Stimulated activated CD4-positive, alpha-beta T cell treated with anti-CD3 and anti-CD28 coated beads, TNF-alpha, amount 100 ng/mL, for 48 hours (primary cell): ENCODE data around the gene KCNIP3.
"Not testable (repeated sequence)": the region's sequence is repeated elsewhere in the genome, so short reads cannot be mapped to it uniquely, and the experiment has no call there.

ENCODE experiments used
- DNase-seq, 3 donors: peaks; one replicate each; pipeline ENCODE4 v3.0.0-alpha.2; 2020; ENCODE audit warnings: low read depth in 3 of 3

The KCNIP3 gene

DNA sequence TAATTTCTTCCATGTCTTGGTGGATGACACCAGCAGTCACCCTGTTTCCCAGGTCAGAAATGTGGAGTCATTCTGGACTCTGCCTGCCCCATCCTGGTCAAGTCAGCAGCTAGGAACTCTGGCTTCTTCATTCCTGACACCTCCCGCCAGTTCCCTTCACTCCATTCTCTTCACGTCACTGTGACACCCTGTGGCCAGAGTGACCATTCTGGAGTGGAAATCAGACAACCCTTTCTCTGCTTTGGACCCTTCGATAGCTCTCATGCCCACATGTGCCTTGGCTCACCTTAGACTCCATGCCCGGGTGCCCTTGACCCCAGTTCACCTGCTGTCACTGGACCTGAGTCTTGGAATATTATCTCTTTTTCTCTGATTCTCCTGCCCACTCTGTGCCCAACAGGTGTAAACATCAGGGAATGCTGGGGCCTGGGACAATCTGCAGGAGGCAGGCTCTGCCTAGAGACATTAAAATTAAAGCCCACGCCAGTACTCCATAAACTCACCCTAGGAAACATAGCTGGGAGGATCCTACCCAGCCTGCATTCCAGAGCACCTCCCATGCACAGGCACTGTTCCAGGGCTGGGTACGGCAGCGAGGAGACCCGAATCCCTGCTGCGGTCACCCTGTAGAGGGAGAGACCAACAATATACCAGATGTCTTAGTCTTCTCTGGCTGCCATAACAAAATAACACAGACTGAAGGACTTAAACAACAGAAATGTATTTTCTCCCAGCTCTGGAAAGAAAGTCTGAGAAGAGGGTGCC lies 64.3 kb downstream of the KCNIP3 start:
- no peak for DNase-seq

DNA sequence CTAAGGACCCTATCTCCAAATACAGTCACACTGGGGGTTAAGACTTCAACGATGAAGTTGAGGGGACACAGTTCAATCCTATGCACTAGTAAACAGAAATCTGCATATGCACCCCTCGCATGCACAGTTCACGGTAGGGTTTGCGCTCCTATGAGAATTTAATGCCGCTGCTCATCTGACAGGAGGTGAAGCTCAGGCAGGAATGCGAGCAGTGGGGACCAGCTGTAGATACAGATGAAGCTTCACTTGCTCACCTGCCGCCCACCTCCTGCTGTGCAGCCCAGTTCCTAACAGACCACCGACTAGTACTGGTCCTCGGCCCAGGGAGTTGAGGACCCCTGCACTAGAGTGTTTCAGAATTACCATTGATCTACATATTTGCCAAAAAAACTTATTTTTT lies 65.3 kb downstream of the KCNIP3 start:
- DNase-seq, result no peak

DNA sequence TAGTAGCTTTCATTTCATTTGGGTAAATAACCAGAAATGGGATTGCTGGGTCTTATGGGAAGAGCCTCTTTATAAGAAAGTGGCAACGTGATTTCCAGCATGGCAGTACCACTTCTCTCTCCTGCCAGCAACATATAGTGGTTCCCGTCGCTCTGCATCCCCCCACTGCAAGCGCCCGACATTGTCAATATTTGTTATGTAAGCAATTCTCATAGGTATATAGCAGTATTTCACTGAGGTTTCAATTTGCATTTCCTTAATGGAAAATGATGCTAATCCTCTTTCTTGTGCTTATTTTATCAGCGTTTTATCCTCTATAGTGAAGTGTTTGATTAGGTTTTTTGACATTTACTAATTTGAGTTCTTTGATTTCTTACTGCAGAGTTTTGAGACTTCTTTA lies 69.4 kb downstream of the KCNIP3 start:
- no peak for DNase-seq

DNA sequence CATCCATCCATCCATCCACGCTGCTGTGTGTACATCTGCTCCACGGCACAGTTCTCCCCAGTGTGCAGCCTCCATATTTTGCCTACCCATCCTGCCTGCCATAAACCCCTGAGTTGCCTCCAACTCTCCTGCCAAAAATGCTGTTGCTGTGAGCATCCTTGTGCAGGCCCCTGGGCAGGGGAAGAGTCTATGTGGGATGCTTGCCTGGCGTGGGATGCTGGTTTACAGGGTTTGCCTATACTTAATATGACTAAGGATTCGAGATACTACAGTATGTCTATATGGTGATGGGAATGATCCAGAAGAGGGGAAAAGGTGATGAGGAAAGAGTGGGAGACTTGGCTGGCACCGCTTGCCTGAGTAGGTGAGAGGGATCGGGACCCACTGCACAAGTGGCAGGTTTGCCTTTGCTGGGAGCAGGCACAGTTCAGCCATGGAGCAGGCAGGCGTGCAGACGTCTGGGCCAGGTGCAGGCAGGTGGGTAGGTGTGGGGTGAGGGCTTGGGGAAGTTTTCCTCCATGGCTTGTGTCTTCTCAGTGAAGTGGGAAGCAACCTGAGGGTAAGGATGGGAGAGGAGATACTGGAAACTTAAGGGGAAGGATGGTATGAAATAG lies 75.2 kb downstream of the KCNIP3 start:
- no peak for DNase-seq

DNA sequence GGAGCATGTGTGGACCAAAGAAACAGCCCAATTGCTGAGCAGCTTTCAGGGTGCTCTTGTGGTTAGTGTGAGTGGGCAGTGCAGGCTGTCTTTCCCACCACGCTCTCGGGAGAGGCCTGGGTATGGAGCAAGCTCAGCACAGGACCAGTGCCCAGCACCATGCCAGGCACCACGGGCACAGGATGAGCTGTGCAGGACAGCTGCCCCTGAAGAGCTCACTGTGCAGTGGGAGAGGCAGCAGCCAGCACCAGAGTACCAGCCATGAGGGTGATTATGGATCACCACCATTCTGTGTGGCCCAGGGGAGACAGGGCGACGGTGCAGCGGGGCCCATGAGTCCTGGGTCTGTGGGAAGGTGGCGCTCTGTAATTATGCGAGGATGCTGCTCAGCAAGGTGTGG lies 75.7 kb downstream of the KCNIP3 start:
- DNase-seq, result no peak

DNA sequence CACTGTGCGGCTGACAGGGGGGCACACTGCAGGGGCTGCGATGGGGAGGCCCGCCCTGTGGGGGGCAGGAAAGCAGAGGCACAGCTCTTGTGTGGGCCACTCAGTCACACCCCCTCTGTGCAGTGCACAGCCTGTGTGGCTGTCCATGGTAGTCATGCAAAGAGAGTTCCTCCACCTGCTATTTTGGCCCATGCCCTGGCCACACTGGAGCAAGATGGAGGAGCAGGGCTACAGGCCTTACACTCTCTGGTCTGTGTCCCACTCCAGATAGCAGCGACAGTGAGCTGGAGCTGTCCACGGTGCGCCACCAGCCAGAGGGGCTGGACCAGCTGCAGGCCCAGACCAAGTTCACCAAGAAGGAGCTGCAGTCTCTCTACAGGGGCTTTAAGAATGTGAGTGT lies 76.9 kb downstream of the KCNIP3 start:
- no peak for DNase-seq

DNA sequence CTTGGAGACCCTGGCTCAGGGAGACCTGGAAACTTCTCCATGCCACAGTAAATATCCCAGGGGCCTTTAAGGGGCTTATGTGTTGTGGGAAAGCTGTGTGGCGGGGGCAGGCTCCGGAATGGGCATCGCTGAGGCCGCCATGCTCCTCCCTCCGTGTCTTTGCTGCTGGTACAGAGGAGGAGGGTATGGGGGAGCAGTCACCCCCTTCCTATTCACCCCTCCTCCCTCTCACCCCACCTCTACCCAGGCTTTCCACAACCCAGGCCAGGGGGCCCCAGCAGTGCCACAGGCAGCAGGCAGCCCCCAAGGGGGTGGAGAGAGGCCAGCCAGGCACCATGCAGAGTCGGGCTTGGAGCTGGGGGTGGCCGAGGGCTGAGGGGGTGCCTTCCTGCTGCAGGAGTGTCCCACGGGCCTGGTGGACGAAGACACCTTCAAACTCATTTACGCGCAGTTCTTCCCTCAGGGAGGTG lies 77.3 kb downstream of the KCNIP3 start:
- DNase-seq, result no peak

DNA sequence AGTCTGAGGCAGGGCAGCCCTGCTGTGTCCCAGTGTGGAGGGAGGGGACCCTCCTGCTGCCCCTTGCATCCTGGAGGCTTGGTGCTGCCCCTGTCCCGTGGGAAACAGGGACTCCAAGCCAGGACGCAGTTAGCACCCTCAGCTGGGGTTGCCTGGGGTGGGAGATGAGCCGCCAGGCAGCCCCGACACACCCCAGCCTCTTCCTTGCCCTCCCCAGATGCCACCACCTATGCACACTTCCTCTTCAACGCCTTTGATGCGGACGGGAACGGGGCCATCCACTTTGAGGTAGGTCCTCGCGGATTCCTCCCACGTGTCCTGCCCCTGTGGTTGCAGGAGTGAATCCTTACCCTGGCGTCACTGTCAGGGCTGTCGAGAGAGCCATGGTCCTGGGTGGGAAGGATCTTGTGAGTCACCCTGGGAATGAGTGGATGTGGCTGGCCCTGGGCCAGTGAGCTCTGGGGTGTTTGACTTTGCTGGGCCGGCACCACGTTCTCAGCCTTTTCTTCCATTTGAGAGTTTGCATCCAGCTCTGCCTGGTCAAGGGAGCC lies 77.8 kb downstream of the KCNIP3 start:
- no peak for DNase-seq

DNA sequence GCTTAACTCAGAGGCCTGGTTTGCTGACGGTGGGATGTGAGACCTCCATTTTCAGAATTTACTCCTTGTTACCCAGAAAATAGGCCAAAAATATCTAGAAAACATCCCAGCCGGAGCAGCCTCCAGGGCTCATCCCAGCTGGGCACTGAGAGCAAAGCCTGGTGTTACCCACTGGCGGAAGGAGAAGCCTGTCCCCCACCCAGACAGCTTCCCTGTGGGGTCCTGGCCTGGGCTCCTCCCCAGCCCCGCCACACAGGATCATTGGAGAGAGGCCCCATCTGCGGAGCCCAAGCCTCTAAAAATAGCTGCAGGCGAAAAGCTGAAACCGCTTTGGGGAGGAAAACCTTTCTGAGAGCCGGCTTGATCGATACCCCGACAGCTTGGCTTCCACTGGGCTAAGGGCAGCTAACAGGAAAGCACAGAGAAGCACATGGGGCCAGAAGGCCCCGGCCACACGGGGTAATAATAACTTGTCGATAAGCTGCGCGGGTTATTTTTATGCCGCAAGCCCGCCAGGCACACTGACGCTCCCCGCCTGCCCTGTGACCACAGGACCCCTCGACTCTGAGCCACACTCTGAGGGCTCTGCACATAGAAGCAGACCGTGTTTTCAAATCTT lies 78.5 kb downstream of the KCNIP3 start:
- no peak for DNase-seq

DNA sequence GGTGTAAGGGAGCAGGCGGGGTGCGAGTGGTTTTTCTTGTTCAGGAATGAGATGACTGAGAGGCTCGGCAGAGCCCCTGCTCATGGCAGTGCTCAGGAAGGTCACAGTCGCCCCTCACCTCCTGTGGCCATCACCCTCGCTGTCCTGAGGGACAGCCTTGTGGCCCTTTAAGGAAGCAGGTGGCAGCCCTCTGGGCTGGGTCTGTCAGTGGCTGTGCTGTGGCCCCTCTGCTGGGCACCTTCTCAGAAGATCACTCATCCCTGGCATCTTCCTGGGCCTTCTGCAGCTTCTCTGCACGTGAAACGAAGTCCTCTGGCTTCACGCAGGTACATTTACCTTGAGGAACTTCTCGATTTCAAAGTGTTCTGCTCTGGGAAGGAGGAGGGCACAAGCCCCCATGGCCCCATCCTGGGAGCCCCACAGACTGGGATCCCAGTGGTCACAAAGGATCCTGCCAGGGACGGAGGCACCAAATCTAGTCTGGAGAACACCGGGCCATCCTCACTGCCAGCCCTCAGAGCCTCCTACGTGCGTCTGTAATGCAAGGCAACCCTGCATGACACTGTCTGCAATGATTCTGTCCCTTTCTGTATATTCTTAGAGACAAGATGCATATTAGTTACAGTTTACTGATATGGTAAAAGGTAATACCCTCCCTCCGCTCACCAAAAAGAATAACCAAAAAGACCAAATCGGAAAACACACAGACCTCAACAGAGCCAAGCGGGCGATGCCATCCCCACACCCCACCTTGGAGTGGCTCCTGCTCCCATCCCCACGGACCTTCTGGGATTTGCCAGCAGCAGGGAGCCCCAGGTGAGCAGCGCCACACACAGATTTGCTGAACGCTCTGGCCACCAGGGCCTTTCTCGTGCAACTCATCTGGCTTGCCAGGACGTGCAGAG lies 79.4 kb downstream of the KCNIP3 start:
- DNase-seq, result no peak

DNA sequence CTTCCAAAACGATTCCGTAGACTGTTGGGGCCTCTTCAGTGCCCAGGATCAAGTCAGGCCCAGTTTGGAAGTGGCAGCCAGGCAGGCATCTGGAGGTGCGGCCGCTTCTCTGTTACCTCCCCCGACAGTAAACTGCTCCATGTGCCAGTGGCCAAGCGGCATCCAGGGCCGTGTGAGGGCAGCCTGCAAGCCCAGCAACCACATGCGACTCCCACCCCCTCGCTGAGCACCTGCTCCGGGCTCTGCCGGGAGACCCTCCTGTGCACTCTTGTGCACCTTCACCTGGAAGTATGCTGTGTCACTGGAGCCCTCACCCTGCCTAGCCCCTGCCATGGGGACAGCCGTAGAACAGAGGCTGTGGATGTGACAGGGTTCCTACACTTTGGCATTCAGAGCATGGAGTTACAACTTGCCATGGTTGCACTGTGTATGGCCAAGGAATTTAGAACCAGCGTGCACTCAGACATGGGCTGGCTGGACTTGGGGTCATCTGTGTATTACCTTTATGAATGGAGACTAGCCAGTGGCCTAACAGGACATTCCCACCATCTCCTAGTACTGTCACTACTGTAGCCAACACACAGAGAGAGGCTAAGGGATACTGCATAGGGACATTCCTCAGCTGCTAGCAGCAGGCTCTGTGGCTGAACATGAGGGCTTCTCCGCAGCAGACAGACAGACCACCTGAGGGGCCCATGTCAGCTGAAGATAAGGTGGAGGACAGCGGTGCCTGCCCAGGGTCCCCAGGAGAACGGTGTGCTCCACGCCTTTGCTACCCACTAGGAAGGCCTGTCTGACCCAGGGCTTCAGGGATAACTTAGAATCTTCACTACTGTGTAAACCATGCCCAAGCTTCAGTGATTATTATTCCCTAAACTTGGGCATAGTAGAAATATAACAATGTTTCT lies 80.3 kb downstream of the KCNIP3 start:
- no peak for DNase-seq

DNA sequence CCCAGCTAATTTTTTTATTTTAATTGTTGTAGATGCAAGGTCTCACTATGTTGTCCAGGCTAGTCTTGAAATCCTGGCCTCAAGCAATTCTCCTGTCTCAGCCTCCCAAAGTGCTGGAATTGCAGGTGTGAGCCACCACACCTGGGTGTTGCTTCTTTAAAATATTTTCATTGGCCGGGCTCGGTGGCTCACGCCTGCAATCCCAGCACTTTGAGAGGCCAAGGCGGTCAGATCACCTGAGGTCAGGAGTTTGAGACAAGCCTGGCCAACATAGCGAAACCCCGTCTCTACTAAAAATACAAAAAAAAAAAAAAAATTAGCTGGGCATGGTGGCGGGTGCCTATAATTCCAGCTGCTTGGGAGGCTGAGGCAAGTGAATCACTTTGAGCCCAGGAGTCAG lies 81.1 kb downstream of the KCNIP3 start:
- DNase-seq, result not testable (repeated sequence)

DNA sequence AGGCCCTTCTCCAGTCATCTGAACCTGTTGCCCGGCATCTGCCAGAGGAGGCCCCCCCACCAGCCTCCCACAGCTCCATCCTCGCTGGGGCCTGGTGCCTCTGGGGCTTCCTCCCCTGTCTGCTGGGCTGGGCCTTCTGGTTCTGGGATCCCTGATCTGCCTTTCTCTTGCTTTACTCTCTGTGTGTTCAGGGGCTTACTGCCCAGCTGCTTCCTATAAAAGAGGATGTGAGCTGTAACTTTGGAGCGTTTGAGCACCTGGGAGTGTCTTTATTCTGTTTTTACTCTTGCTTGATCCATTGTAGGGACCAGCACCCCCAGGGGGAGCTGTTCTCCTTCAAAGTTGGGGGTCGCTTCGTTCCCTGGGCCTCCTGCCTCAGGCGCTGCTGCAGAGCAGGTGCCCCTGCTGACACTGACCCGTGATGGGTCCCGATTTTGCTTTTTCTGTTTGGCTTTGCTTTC lies 82.3 kb downstream of the KCNIP3 start:
- DNase-seq, result no peak

DNA sequence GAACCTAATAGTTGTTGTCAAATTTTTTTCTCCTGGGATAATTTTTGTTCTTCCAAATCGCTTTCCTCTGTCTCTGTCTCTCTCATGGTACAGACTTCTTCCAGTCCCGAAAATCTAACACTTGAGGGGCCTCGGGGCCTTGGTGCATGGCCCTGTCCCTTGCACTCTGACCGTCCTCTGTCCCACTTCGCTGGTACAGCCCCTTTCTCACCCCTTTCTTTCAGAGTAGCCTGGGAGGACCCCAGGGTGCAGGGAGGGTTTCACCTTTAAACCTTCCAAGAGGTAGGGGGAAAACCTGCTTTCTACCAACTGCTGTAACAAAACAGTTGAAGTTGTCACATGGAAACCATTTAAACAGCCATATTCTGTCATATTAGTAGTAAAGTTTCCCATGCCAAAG lies 83.1 kb downstream of the KCNIP3 start:
- DNase-seq, result no peak

DNA sequence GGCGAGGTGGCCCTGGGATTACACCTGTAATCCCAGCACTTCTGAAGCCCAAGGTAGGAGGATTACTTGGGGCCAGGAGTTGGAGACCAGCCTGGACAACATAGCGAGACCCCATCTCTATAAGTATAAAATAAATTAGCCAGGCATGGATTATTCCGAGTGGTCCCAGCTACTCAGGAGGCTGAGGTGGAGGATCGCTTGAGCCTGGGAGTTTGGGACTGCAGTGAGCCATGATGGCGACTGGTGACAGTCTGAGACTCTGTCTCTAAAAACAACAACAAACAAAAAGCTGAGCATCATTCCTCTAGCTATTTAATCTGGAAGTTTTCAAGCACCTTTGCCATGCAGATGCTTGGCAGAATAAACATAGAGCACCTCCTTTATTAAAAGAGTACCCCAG lies 83.6 kb downstream of the KCNIP3 start:
- no peak for DNase-seq

DNA sequence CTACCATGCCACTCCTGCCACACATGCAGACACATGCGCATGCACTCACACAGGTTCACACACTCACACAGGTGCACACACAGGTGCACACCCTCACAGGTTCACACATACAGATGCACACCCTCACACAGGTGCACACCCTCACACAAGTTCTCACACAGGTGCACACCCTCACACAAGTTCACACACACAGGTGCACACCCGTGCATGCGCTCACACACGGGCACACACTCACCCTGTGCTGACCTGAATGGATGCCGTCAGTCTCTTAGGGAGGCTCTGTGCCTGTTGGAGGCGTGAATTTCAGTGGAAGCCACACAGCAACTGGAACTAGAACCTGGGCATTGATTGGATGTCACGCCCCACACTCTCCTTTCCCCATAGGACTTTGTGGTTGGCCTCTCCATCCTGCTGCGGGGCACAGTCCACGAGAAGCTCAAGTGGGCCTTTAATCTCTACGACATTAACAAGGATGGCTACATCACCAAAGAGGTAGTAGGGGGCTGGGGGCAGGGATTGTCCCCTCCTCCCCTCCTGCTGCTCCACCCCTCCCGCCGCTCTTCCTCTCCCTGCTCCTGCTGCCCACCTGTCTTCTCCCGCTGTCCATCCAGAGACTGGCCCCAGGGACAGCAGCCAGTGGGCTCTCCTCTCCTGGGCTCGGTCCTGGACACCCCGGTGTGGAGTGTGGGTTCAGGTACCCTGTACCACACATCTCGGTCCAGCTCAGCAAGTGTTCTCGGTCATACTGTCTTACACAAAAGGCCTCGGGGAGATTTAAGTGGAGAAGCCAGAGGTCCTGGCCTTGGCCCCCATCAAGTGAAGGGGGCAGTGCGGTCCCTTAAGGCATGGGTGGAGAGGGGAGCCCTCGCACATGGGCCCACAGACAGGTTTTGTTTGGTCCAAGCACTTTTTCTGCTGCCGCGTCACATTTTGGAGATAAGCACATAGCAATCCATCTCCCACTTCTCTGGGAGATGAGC lies 84.4 kb downstream of the KCNIP3 start:
- DNase-seq, result no peak

DNA sequence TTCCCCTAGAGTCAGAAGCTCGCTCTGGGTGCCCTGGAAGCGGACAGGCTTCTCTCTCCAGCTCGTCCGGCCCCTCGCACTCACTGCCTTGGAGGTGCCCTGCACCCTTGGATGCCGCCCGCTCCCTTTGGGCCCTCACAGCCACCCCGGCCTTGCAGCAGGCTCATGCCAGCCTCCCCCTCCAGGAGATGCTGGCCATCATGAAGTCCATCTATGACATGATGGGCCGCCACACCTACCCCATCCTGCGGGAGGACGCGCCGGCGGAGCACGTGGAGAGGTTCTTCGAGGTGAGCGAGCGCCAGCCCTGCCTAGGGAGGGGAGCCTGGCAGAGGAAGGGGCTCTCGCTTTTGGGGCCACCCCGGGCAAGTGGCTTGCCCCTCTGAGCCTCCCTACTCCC lies 85.0 kb downstream of the KCNIP3 start:
- DNase-seq, result no peak

DNA sequence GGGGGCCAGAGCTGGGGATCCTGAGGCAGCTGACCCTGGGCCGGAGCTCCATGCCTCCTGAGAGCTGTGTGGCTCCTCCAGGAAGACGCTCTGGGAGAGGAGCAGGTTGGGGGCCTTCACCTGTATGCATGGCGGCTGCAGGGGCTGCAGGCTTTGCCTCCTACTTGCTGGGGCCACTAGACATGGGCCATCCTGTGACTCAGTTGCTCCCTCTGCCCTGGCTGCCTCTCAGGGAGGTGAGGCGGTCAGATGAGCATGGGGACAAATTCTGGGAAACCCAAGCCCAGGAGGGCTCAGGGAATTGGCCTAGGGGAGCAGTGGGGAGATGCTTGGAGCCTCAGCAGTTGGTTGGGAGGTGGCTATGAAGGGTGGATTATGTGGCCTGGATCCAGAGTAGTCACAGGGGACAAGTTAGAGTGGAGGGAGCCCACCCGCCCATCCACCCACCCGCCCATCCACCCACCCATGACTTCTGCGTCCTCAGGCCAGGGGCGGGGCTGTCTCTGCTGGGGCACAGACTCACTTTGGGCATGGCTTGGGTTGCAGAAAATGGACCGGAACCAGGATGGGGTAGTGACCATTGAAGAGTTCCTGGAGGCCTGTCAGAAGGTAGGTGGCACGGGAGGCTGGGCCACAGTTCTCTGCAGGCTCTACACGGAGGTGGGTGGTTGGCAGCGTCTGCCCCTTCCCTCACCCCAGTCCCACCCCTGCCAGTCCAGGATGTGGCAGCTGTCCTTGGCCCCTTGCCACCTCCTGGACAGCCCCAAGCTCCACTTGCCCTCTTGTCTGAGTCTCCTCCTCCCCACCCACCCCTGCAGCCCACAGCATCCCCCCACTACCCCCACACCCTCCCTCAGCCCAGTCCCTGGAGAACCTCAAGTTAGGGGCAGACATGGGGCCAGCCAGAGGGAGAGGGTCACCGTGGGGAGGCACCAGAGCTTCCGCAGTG lies 85.8 kb downstream of the KCNIP3 start:
- no peak for DNase-seq
